Transverse colon (tissue), 4 donors: ENCODE measurements around the gene PACS1. TPM values are rescaled to one million over a fixed set of nuclear protein-coding genes. Genes with fewer than 3 reads are reported as not detected.

Experiments used
- DNase-seq: peaks from one replicate; pipeline ENCODE4 v3.0.0-alpha.2; 2019
- H3K27ac ChIP-seq, 4 donors: fragments of 200-600 bp; sonication (generic); 2 replicates each; pipeline ENCODE4 v1.5.1; 2016 to 2018; ENCODE audit warnings: inconsistent platforms in 4 of 4
- H3K27me3 ChIP-seq: fragments of 200-600 bp; sonication (generic); 2 replicates; pipeline ENCODE4 v1.5.1; 2017; ENCODE audit warnings: inconsistent platforms
- H3K36me3 ChIP-seq, 4 donors: fragments of 200-600 bp; sonication (generic); 2 replicates each; pipeline ENCODE4 v1.5.1; 2017 to 2019; ENCODE audit warnings: inconsistent platforms in 4 of 4
- H3K4me1 ChIP-seq, 4 donors: fragments of 200-600 bp; sonication (generic); 2 replicates each; pipeline ENCODE4 v1.5.1; 2017 to 2020; ENCODE audit warnings: inconsistent platforms in 4 of 4
- H3K4me3 ChIP-seq, 4 donors: fragments of 200-600 bp; sonication (generic); 1 replicate in 1 of 4; 2 replicates in 3 of 4; pipeline versions ENCODE4 v1.5.1 to v1.6.1; 2017 to 2019; ENCODE audit warnings: inconsistent platforms in 4 of 4
- H3K9me3 ChIP-seq, 2 donors: fragments of 200-600 bp; sonication (generic); 2 replicates each; pipeline ENCODE4 v1.5.1; 2017 to 2019; ENCODE audit warnings: inconsistent platforms in 2 of 2
- CTCF ChIP-seq, 5 experiments: fragments of 200-600 bp in 3 of 5; fragments of 450-650 bp in 2 of 5; sonication (generic) in 3 of 5; IDR thresholded peaks; 1 replicate in 2 of 5; 2 replicates in 3 of 5; pipeline ENCODE4 v1.5.1; 2016 to 2017; ENCODE audit warnings: antibody characterized with exemption in 5 of 5, inconsistent platforms in 3 of 5, mild to moderate bottlenecking in 2 of 5, moderate library complexity in 1 of 5
- EP300 ChIP-seq: sonication (generic); formaldehyde crosslinking; IDR thresholded peaks from one replicate; pipeline ENCODE4 v1.6.1; 2017; ENCODE audit warnings: antibody characterized with exemption, low read depth
- POLR2A ChIP-seq: fragments of 450-650 bp; IDR thresholded peaks from one replicate; pipeline ENCODE4 v1.6.1; 2016; ENCODE audit warnings: antibody characterized with exemption, mild to moderate bottlenecking, moderate library complexity
- POLR2AphosphoS5 ChIP-seq, 3 donors: sonication (generic); formaldehyde crosslinking; IDR thresholded peaks; one replicate each; pipeline ENCODE4 v1.6.1; 2016; ENCODE audit warnings: antibody characterized with exemption in 3 of 3
- WGBS, 2 donors: methylation state at CpG; one replicate each; pipeline ENCODE4 v1.1.5; 2018; ENCODE audit warnings: low coverage in 1 of 2; 5-methylcytosine and 5-hydroxymethylcytosine counted together
- in situ Hi-C, 4 donors: fragments of 200-750 bp; cut with MboI; loops; one replicate each; pipeline versions ENCODE4 v1.15.0 to v1.15.1; 2017; ENCODE audit warnings: low sequenced_read_pairs in 3 of 4, low pct_ligation_motif_present in 1 of 4, low pct_unique_long_range_greater_than_20kb in 1 of 4
- intact Hi-C: fragments of 100-400 bp; cut with DNase I; formaldehyde crosslinking; loops from one replicate; pipeline ENCODE4 v1.15.1; 2023; ENCODE audit warnings: low total_unique reads
- total RNA-seq, 4 donors: library from RNA; depleted of rRNA; stranded (reverse); fragments of >200 nt; gene quantifications; one replicate each; pipeline ENCODE4 v1.1.0, GENCODE V29; 2016

PACS1 gene
- total RNA-seq, 4 donors from 2014 or later: 9.8 to 52.0 (median 27.2) TPM

- DNase-seq: no peak
- no peaks in the 10 kb centered on the region for H3K9me3 ChIP-seq
- 95 to 100% methylated on average over 3 to 6 of the region's 6 CpGs for WGBS, 2 donors
- no peak overlapping the region for H3K27ac ChIP-seq
- no peak for TF ChIP-seq CTCF (IDR thresholded peaks at IDR 0.05)
- TF ChIP-seq POLR2A: no peak
- no peak for TF ChIP-seq POLR2AphosphoS5 (IDR thresholded peaks at IDR 0.05)
- no peak for TF ChIP-seq EP300
- no peaks in the 10 kb centered on the region for H3K27me3 ChIP-seq
- no peak overlapping the region for H3K4me3 ChIP-seq
- H3K4me1 ChIP-seq: no peaks in the 10 kb centered on the region
- in situ Hi-C loops: no loop called here
- intact Hi-C loops: no loop called here
- peaks cover 0 to 6% (median 0%) of the 10 kb centered on the region in 4 donors for H3K36me3 ChIP-seq
Measured at GRCh38 chr11:66216911-66217310, 146.8 kb downstream of the PACS1 start.

GRCh38 chr11:66218036-66218435, 148.0 kb downstream of the PACS1 start:
- Histone ChIP-seq H3K27me3 (no peaks in the 10 kb centered on the region), H3K27ac (no peak overlapping the region), H3K36me3 (peaks cover 0 to 6% (median 0%) of the 10 kb centered on the region in 4 donors), H3K9me3 (no peaks in the 10 kb centered on the region), H3K4me1 (no peaks in the 10 kb centered on the region), H3K4me3 (no peak overlapping the region)
- intact Hi-C loops: no loop called here
- in situ Hi-C loops: no loop called here
- TF ChIP-seq POLR2A (no peak), POLR2AphosphoS5 (IDR thresholded peaks at IDR 0.05) (no peak), EP300 (no peak), CTCF (IDR thresholded peaks at IDR 0.05) (no peak)
- DNase-seq: no peak
- 88% methylated on average over 5 to 6 of the region's 6 CpGs for WGBS, 2 donors

- Histone ChIP-seq H3K27ac (no peak overlapping the region), H3K27me3 (no peaks in the 10 kb centered on the region), H3K4me1 (no peaks in the 10 kb centered on the region), H3K4me3 (no peak overlapping the region), H3K9me3 (no peaks in the 10 kb centered on the region), H3K36me3 (peaks cover 0 to 6% (median 0%) of the 10 kb centered on the region in 4 donors)
- in situ Hi-C loops (no loop called here), intact Hi-C loops (no loop called here)
- 94 to 96% methylated on average over 14 to 18 of the region's 18 CpGs for WGBS, 2 donors
- no peak for TF ChIP-seq CTCF (IDR thresholded peaks at IDR 0.05)
- DNase-seq: no peak
Measured at GRCh38 chr11:66218846-66219620, 149.0 kb downstream of the PACS1 start.

- Histone ChIP-seq H3K36me3 (peaks cover 0 to 6% (median 0%) of the 10 kb centered on the region in 4 donors), H3K27ac (no peak overlapping the region), H3K9me3 (no peaks in the 10 kb centered on the region), H3K4me3 (no peak overlapping the region), H3K27me3 (no peaks in the 10 kb centered on the region), H3K4me1 (no peaks in the 10 kb centered on the region)
- in situ Hi-C loops (loop anchor here in 1 of 4 donors (10.0 kb wide), 1 partner anchor 65 kb away; the partner anchor contains the start of gene YIF1A), intact Hi-C loops (loop anchor here (10.0 kb wide), 1 partner anchor 65 kb away; the partner anchor contains the start of gene YIF1A)
- DNase-seq: no peak
- WGBS, 2 donors: 82 to 94% methylated on average over 2 to 19 of the region's 19 CpGs
- TF ChIP-seq EP300: no peak
- no peak for TF ChIP-seq POLR2A
- TF ChIP-seq POLR2AphosphoS5 (IDR thresholded peaks at IDR 0.05): no peak
- TF ChIP-seq CTCF (IDR thresholded peaks at IDR 0.05): no peak
Measured at GRCh38 chr11:66219846-66220565, 149.9 kb downstream of the PACS1 start.
